HCT116 (cell line): Measurements from ENCODE around the gene THAP10. TPM values are rescaled to one million over a fixed set of nuclear protein-coding genes. Genes with fewer than 3 reads are reported as not detected.

ENCODE experiments used
- ATAC-seq: fragments of 200-7000 bp; cut with Tn5 transposase; 2 replicates; pipeline ENCODE4 v1.9.1; 2020; ENCODE audit warnings: mild to moderate bottlenecking, moderate library complexity
- BruUV-seq: library from RNA; stranded (reverse); fragments of 400-500 nt; replicated peaks from 2 replicates; lab custom pipeline; 2021; lab: Mats Ljungman, UMichigan
- CTCF ChIA-PET: fragments of 300-600 bp; sonication (Branson Sonifier 250); formaldehyde crosslinking; loops from one replicate; lab custom pipeline; 2021; ENCODE audit warnings: antibody characterized with exemption; lab: Charles Lee
- POLR2A ChIA-PET: fragments of 300-600, 350-600 bp; sonication (Branson Sonifier 250); formaldehyde crosslinking; loops from one replicate; lab custom pipeline; 2021; ENCODE audit warnings: antibody characterized with exemption; lab: Charles Lee
- RAD21 ChIA-PET, 2 experiments: fragments of 300-600 bp; sonication (Branson Sonifier 250); formaldehyde crosslinking; loops; one replicate each; lab custom pipeline; 2023; ENCODE audit warnings: low total read pairs in 2 of 2; ENCODE audit not compliant: uncharacterized antibody in 2 of 2, unreplicated experiment in 2 of 2, low non-redundant PET in 1 of 2; lab: Charles Lee
- DNase-seq: peaks from one replicate; pipeline ENCODE4 v3.0.0-alpha.2; 2010; ENCODE audit warnings: low read depth, low spot score
- H2AFZ ChIP-seq: fragments of 200-600 bp; shearing (Covaris generic), sonication (generic); 2 replicates; pipeline ENCODE4 v1.6.1; 2017; ENCODE audit warnings: low read depth, mixed run types, mixed read lengths, antibody characterized with exemption, low read length; ENCODE audit not compliant: poor library complexity, severe bottlenecking
- H3K27ac ChIP-seq: 2 replicates; pipeline ENCODE4 v1.5.1; 2012; ENCODE audit warnings: low read depth, low read length
- H3K27me3 ChIP-seq: fragments of 200-600 bp; sonication (generic); 2 replicates; pipeline ENCODE4 v1.6.1; 2016; ENCODE audit warnings: mixed run types, low read length, mixed read lengths; ENCODE audit not compliant: insufficient read depth
- H3K36me3 ChIP-seq, 2 experiments: fragments of 200-500 bp in 1 of 2; fragments of 200-600 bp in 1 of 2; sonication (Bioruptor generic) in 1 of 2; sonication (generic) in 1 of 2; 2 replicates each; pipeline versions ENCODE4 v1.5.1 to v1.6.1; 2014 to 2016; ENCODE audit warnings: low read length in 2 of 2, inconsistent platforms in 1 of 2, mixed read lengths in 1 of 2, mixed run types in 1 of 2; ENCODE audit not compliant: insufficient read depth in 2 of 2, control insufficient read depth in 1 of 2
- H3K4me1 ChIP-seq, 2 experiments: fragments of 200-600 bp in 1 of 2; sonication (generic) in 1 of 2; 2 replicates each; pipeline versions ENCODE4 v1.5.1 to v1.6.1; 2012 to 2017; ENCODE audit warnings: low read length in 2 of 2, inconsistent platforms in 1 of 2, mild to moderate bottlenecking in 1 of 2, mixed read lengths in 1 of 2, mixed run types in 1 of 2, moderate library complexity in 1 of 2; ENCODE audit not compliant: insufficient read depth in 2 of 2, control insufficient read depth in 1 of 2
- H3K4me2 ChIP-seq: fragments of 200-600 bp; sonication (generic); 2 replicates; pipeline ENCODE4 v1.6.1; 2017; ENCODE audit warnings: mixed run types, low read length, mixed read lengths
- H3K4me3 ChIP-seq, 2 experiments: fragments of 200-600 bp in 1 of 2; sonication (generic) in 1 of 2; replicated peaks in 1 of 2; 2 replicates each; pipeline ENCODE4 v1.5.1; 2011 to 2016; ENCODE audit warnings: low read length in 2 of 2, control low read depth in 1 of 2, low read depth in 1 of 2, mild to moderate bottlenecking in 1 of 2, mixed read lengths in 1 of 2, mixed run types in 1 of 2
- H3K79me2 ChIP-seq: fragments of 200-600 bp; sonication (generic); 2 replicates; pipeline ENCODE4 v1.6.1; 2017; ENCODE audit warnings: mild to moderate bottlenecking, mixed run types, low read length, moderate library complexity, mixed read lengths; ENCODE audit not compliant: insufficient read depth
- H3K9ac ChIP-seq: fragments of 200-600 bp; sonication (generic); 2 replicates; pipeline ENCODE4 v1.6.1; 2016; ENCODE audit warnings: low read length, mixed read lengths
- H3K9me2 ChIP-seq: fragments of 200-600 bp; sonication (generic), shearing (Covaris generic); 2 replicates; pipeline ENCODE4 v1.6.1; 2017; ENCODE audit warnings: mixed run types, mild to moderate bottlenecking, moderate library complexity; ENCODE audit not compliant: insufficient read depth
- H3K9me3 ChIP-seq, 2 experiments: fragments of 200-500 bp in 1 of 2; fragments of 200-600 bp in 1 of 2; sonication (Bioruptor generic) in 1 of 2; sonication (generic) in 1 of 2; 2 replicates each; pipeline ENCODE4 v1.6.1; 2014 to 2017; ENCODE audit warnings: low read length in 2 of 2, mixed read lengths in 2 of 2, inconsistent platforms in 1 of 2, low read depth in 1 of 2, mild to moderate bottlenecking in 1 of 2, mixed run types in 1 of 2, moderate library complexity in 1 of 2; ENCODE audit not compliant: control insufficient read depth in 1 of 2, insufficient read depth in 1 of 2
- H4K20me1 ChIP-seq: fragments of 200-600 bp; sonication (generic), shearing (Covaris generic); 2 replicates; pipeline ENCODE4 v1.6.1; 2017; ENCODE audit warnings: mixed run types, mild to moderate bottlenecking, moderate library complexity; ENCODE audit not compliant: insufficient read depth
- ATF3 ChIP-seq: IDR thresholded peaks from 2 replicates; pipeline ENCODE4 v1.6.1; 2012
- CBX3 ChIP-seq: IDR thresholded peaks from 2 replicates; pipeline ENCODE4 v1.6.1; 2012; ENCODE audit warnings: low read depth
- CEBPB ChIP-seq: IDR thresholded peaks from 2 replicates; pipeline ENCODE4 v1.6.1; 2012; ENCODE audit warnings: low read depth
- CTCF ChIP-seq, 3 experiments: fragments of 200-600 bp in 1 of 3; sonication (generic) in 1 of 3; IDR thresholded peaks in 2 of 3; conservative IDR thresholded peaks in 1 of 3; 2 replicates each; pipeline ENCODE4 v1.5.1; 2012 to 2017; ENCODE audit warnings: low read depth in 2 of 3, low read length in 2 of 3, antibody characterized with exemption in 1 of 3, borderline replicate concordance in 1 of 3, control low read depth in 1 of 3, mild to moderate bottlenecking in 1 of 3, mixed read lengths in 1 of 3, mixed run types in 1 of 3, moderate library complexity in 1 of 3; ENCODE audit not compliant: insufficient read depth in 1 of 3
- EGR1 ChIP-seq: IDR thresholded peaks from 2 replicates; pipeline ENCODE4 v1.6.1; 2012; ENCODE audit warnings: low read depth
- ELF1 ChIP-seq: IDR thresholded peaks from 2 replicates; pipeline ENCODE4 v1.6.1; 2012; ENCODE audit warnings: low read depth, borderline replicate concordance
- EZH2 ChIP-seq: fragments of 200-600 bp; sonication (generic); IDR thresholded peaks from 2 replicates; pipeline ENCODE4 v1.6.1; 2017; ENCODE audit warnings: antibody characterized with exemption, mixed run types
- EZH2phosphoT487 ChIP-seq: fragments of 200-600 bp; IDR thresholded peaks from 2 replicates; pipeline ENCODE4 v1.6.1; 2018; ENCODE audit warnings: antibody characterized with exemption, borderline replicate concordance
- MAX ChIP-seq: IDR thresholded peaks from 2 replicates; pipeline ENCODE4 v1.6.1; 2012
- POLR2A ChIP-seq: IDR thresholded peaks from 2 replicates; pipeline ENCODE4 v1.7.0; 2011; ENCODE audit warnings: borderline replicate concordance; ENCODE audit not compliant: insufficient read depth, insufficient read length; ENCODE audit errors: extremely low read depth
- POLR2AphosphoS5 ChIP-seq: IDR thresholded peaks from 2 replicates; pipeline ENCODE4 v1.6.1; 2011; ENCODE audit warnings: mild to moderate bottlenecking, low read depth, low read length, moderate library complexity
- SIN3A ChIP-seq: IDR thresholded peaks from 2 replicates; pipeline ENCODE4 v1.6.1; 2012; ENCODE audit warnings: low read depth
- SRF ChIP-seq: IDR thresholded peaks from 2 replicates; pipeline ENCODE4 v1.6.1; 2012; ENCODE audit warnings: low read depth
- TCF7L2 ChIP-seq: IDR thresholded peaks from 2 replicates; pipeline ENCODE4 v1.7.0; 2011; ENCODE audit warnings: borderline replicate concordance, inconsistent platforms; ENCODE audit not compliant: insufficient read depth, insufficient read length; ENCODE audit errors: extremely low read depth
- YY1 ChIP-seq: IDR thresholded peaks from 2 replicates; pipeline ENCODE4 v1.6.1; 2011; ENCODE audit warnings: low read length, low read depth, moderate library complexity, mild to moderate bottlenecking; ENCODE audit not compliant: insufficient replicate concordance; ENCODE audit errors: extremely low read depth
- ZFX ChIP-seq: fragments of 450-650 bp; IDR thresholded peaks from 2 replicates; pipeline ENCODE4 v1.6.1; 2017
- intact Hi-C: fragments of 100-400 bp; cut with micrococcal nuclease; formaldehyde crosslinking; loops from 2 replicates; pipeline ENCODE4 v1.10.0; 2022
- total RNA-seq: library from RNA; stranded (reverse); gene quantifications from one replicate; pipeline ENCODE4 v1.2.1, GENCODE V29; 2021; ENCODE audit not compliant: unreplicated experiment

The THAP10 gene
- total RNA-seq, 1 experiment from 2014 or later = 2.8 TPM

- intact Hi-C loops = no loop called here
- Histone ChIP-seq H2AFZ (no peak overlapping the region), H3K9me2 (no peaks in the 10 kb centered on the region), H3K27me3 (no peaks in the 10 kb centered on the region), H3K4me1 (peaks cover 2 to 22% of the 10 kb centered on the region in 2 experiments; a peak in 3 of 4 replicates), H3K9ac (no peak overlapping the region), H3K4me3 (no peak overlapping the region), H3K9me3 (no peaks in the 10 kb centered on the region), H3K79me2 (no peaks in the 10 kb centered on the region), H3K36me3 (no peaks in the 10 kb centered on the region), H4K20me1 (no peaks in the 10 kb centered on the region), H3K27ac (no peak overlapping the region), H3K4me2 (no peak overlapping the region)
- ChIA-PET POLR2A (no interaction called here), CTCF (no interaction called here), RAD21 (no interaction called here)
- DNase-seq = no peak
- no TSS peak for BruUV-seq
- no peak for TF ChIP-seq CEBPB
- TF ChIP-seq EZH2phosphoT487 = no peak
- no peak for TF ChIP-seq TCF7L2
- TF ChIP-seq ELF1 = no peak
- TF ChIP-seq ATF3 = no peak
- TF ChIP-seq ZFX = no peak
- no peak for TF ChIP-seq SRF
- no peak for TF ChIP-seq EGR1
- no peak for TF ChIP-seq POLR2A
- no peak for TF ChIP-seq POLR2AphosphoS5
- no peak for TF ChIP-seq YY1
- ATAC-seq = no peak
Measured at GRCh38 chr15:70867911-70868467, 24.2 kb downstream of the THAP10 start.

- BruUV-seq = no TSS peak
- ChIA-PET CTCF (no interaction called here), RAD21 (no interaction called here), POLR2A (no interaction called here)
- Histone ChIP-seq H3K27me3 (no peaks in the 10 kb centered on the region), H3K9ac (no peak overlapping the region), H3K4me3 (no peak overlapping the region), H2AFZ (no peak overlapping the region), H3K79me2 (no peaks in the 10 kb centered on the region), H3K4me1 (peaks cover 2 to 26% of the 10 kb centered on the region in 2 experiments; a peak in 3 of 4 replicates), H3K4me2 (no peak overlapping the region), H3K36me3 (no peaks in the 10 kb centered on the region), H3K9me3 (no peaks in the 10 kb centered on the region), H4K20me1 (no peaks in the 10 kb centered on the region), H3K27ac (no peak overlapping the region), H3K9me2 (no peaks in the 10 kb centered on the region)
- no peak for ATAC-seq
- TF ChIP-seq SIN3A = no peak
- TF ChIP-seq MAX = no peak
- no peak for TF ChIP-seq SRF
- no peak for TF ChIP-seq CBX3
- TF ChIP-seq CTCF (IDR thresholded peaks at IDR 0.05 in 2 of 3, conservative IDR thresholded peaks at IDR 0.05 in 1 of 3; ENCODE audit: borderline replicate concordance in 1 of 3, insufficient read depth in 1 of 3, low read depth in 2 of 3, low read length in 2 of 3) = no peak
- TF ChIP-seq CEBPB = no peak
- no peak for TF ChIP-seq POLR2AphosphoS5
- no peak for TF ChIP-seq ZFX
- no peak for TF ChIP-seq EZH2
- no peak for TF ChIP-seq EGR1
- TF ChIP-seq YY1 = no peak
- TF ChIP-seq TCF7L2 = no peak
- no peak for DNase-seq
- intact Hi-C loops = no loop called here
Measured at GRCh38 chr15:70866982-70867641, 25.1 kb downstream of the THAP10 start.
